ENCODE results near the gene FZR1. TPM values are rescaled to one million over a fixed set of nuclear protein-coding genes. Genes with fewer than 3 reads are reported as not detected.

The FZR1 gene
- polyA plus RNA-seq, 2 of the 4 experiments (the other 2 are of a cell fraction) = 13.9 to 18.1 TPM

GRCh38 chr19:3557461-3558248, 51.5 kb downstream of the FZR1 start, which contains the start of gene MFSD12:
Gene MFSD12, minus strand, starts transcription at chr19:3557586. Its CDS starts 183 bp downstream, at chr19:3557403.
- 1% methylated on average over 18 of the region's 81 CpGs for WGBS (ENCODE audit: missing lambda C conversion rate)
- ATAC-seq (peak; percentile 92 to 94), DNase-seq (ENCODE audit: low read depth in 1 of 2, low spot score in 1 of 2) (peak; percentile 92 to 93), FAIRE-seq (no peak)
- Histone ChIP-seq H3K4me3 (peak within 1 kb of the TSS; percentile 87), H3K27ac (peak within 1 kb of the TSS; percentile 89 to 100), H3K9me3 (no peaks in the 10 kb centered on the region), H3K4me1 (peaks cover 32% of the 10 kb centered on the region), H3K4me2 (peak within 1 kb of the TSS; percentile 98)
- TF ChIP-seq SMC3 (IDR thresholded peaks at IDR 0.05) (no peak), GATA3 (IDR thresholded peaks at IDR 0.05; ENCODE audit: borderline replicate concordance) (peak; percentile 40; the same call in 1 of the 2 replicates), JUN (IDR thresholded peaks at IDR 0.05) (peak in 1 of 2 experiments; percentile 35; a peak in 2 of 5 replicates), USF2 (IDR thresholded peaks at IDR 0.05) (peak; percentile 67; the same call in 1 of the 2 replicates), EP300 (IDR thresholded peaks at IDR 0.05) (0 out of 5 replicates have a peak, but pooled peaks of 1 of the 2 experiments have one; percentile 21), PHF8 (IDR thresholded peaks at IDR 0.05; ENCODE audit: borderline replicate concordance, low read depth) (peak; percentile 30; the same call in 1 of the 2 replicates), NR3C1 (IDR thresholded peaks at IDR 0.05) (no peak), CEBPB (IDR thresholded peaks at IDR 0.05) (peak in 1 of 2 experiments; percentile 30; a peak in 1 of 4 replicates), E2F6 (IDR thresholded peaks at IDR 0.05; ENCODE audit: borderline replicate concordance, low read depth) (no peak), POLR2A (IDR thresholded peaks at IDR 0.05; ENCODE audit: low read length) (peak; percentile 56), TFCP2L1 (CRISPR knock-in tag; IDR thresholded peaks at IDR 0.05) (0 out of 2 replicates have a peak, but pooled peaks have one; percentile 59), EHF (CRISPR knock-in tag; IDR thresholded peaks at IDR 0.05) (no peak), MAX (IDR thresholded peaks at IDR 0.05) (peak; percentile 94), HEYL (CRISPR knock-in tag; IDR thresholded peaks at IDR 0.05) (no peak), CBX8 (IDR thresholded peaks at IDR 0.05) (no peak), FOSL2 (IDR thresholded peaks at IDR 0.05) (no peak), FOSL2 (CRISPR knock-in tag; IDR thresholded peaks at IDR 0.05) (peak; percentile 85), RFX5 (IDR thresholded peaks at IDR 0.05) (no peak)
- CTCF ChIA-PET = interaction anchor here (0.7 to 10.0 kb wide), 13 partner anchors 8 to 596 kb away, joined by 3 to 70 read pairs (median 4); partner anchors contain the start of gene HMG20B
- POLR2A ChIA-PET = interaction anchor here (0.7 to 2.6 kb wide), 3 partner anchors 9 to 16 kb away, joined by 3 to 14 read pairs (median 4); no protein-coding TSS in a partner anchor

- POLR2A ChIA-PET = no interaction called here
- Histone ChIP-seq H3K4me1 (peaks cover 41% of the 10 kb centered on the region), H3K4me2 (no peak overlapping the region; the same call in 2 of the 3 replicates), H3K27ac (peak overlapping the region; percentile 76 to 89), H3K4me3 (no peak overlapping the region), H3K9me3 (no peaks in the 10 kb centered on the region)
- TF ChIP-seq RFX5 (IDR thresholded peaks at IDR 0.05) (no peak), EHMT2 (IDR thresholded peaks at IDR 0.05; ENCODE audit: low read depth) (no peak), ZFP36 (IDR thresholded peaks at IDR 0.05; ENCODE audit: borderline replicate concordance, partially characterized antibody) (peak; percentile 61), CBX8 (IDR thresholded peaks at IDR 0.05) (no peak), PBX3 (IDR thresholded peaks at IDR 0.05) (no peak), RCOR1 (IDR thresholded peaks at IDR 0.05; ENCODE audit: low read depth, low read length) (no peak)
- WGBS (ENCODE audit: missing lambda C conversion rate) = 92% methylated on average over 14 of the region's 17 CpGs
- CTCF ChIA-PET = interaction anchor here (0.7 to 3.2 kb wide), 3 partner anchors 19 to 143 kb away, joined by 3 to 15 read pairs (median 3); no protein-coding TSS in a partner anchor
- FAIRE-seq (no peak), ATAC-seq (no peak), DNase-seq (ENCODE audit: low read depth in 1 of 2, low spot score in 1 of 2) (no peak)
These were observed 57.8 kb downstream of the FZR1 start for GRCh38 chr19:3563709-3564524.

Data from A549 (cell line).